ENCODE data around the gene TCF15.

DNA sequence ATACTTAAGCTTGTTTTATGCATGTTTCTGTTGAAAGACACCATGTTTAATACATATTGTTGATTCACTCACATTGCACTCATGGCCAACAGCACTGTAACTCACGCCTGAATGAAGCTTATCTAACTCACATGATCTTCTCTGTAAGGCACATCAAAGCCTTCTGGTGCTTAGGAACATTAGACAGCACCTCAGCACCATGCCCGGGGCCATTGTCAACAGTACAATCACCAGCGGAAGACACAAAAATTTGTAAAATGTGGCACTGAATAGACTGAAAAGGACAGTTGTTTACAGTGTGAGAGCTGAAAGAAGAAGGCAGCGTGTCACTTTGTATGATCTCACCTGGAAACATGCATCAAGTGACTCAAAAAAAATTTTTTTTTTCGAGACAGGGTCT is 8.9 kb upstream of the TCF15 start:
- no peak for TF ChIP-seq CTCF (IDR thresholded peaks at IDR 0.05; ENCODE audit: borderline replicate concordance, extremely low read depth, low read length, poor library complexity, severe bottlenecking)
- TF ChIP-seq EZH2 (IDR thresholded peaks at IDR 0.05; ENCODE audit: borderline replicate concordance, low read depth, low read length, severe bottlenecking), result no peak

Data from DND-41 (cell line).